ENCODE results near the gene OXTR.

DNA sequence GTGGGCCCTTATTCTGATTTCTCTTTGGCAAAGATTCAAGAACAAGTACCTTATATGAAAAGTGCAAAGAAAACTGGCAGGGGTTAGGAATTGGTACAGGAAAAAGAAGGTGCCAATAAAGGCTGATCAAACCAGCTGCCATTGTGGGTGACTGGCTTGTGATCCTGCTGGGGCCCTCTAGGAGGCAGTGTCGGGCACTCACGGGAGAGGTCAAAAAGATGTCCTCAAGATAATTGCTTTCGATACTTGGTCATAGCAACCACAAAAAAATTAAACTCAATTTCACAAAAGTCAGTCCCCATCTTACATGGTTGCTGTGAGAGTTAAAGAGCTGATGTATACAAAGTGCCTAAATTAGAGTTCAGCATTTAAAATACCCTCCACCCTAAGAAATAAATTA is 66.9 kb downstream of the OXTR start:
- TF ChIP-seq POLR2A (IDR thresholded peaks at IDR 0.05) (no peak), POLR2AphosphoS5 (IDR thresholded peaks at IDR 0.05; ENCODE audit: insufficient read depth in 1 of 2, low read depth in 1 of 2) (no peak)
- TF ChIP-seq, protein P1, sequence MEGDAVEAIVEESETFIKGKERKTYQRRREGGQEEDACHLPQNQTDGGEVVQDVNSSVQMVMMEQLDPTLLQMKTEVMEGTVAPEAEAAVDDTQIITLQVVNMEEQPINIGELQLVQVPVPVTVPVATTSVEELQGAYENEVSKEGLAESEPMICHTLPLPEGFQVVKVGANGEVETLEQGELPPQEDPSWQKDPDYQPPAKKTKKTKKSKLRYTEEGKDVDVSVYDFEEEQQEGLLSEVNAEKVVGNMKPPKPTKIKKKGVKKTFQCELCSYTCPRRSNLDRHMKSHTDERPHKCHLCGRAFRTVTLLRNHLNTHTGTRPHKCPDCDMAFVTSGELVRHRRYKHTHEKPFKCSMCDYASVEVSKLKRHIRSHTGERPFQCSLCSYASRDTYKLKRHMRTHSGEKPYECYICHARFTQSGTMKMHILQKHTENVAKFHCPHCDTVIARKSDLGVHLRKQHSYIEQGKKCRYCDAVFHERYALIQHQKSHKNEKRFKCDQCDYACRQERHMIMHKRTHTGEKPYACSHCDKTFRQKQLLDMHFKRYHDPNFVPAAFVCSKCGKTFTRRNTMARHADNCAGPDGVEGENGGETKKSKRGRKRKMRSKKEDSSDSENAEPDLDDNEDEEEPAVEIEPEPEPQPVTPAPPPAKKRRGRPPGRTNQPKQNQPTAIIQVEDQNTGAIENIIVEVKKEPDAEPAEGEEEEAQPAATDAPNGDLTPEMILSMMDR (IDR thresholded peaks at IDR 0.05): no peak

Data from vagina (tissue), 2 donors.